KOPT-K1 (cell line): ENCODE data around the gene CCNB1.
A peak's percentile ranks its signal among the peaks of the same experiment; 100 is the strongest.
"Not testable (repeated sequence)": the region's sequence is repeated elsewhere in the genome, so short reads cannot be mapped to it uniquely, and the experiment has no call there.

Source experiments
- H3K27ac ChIP-seq: fragments of 200-600 bp; sonication (generic); 2 replicates; pipeline ENCODE4 v1.5.1; 2016; ENCODE audit warnings: antibody characterized with exemption, mild to moderate bottlenecking, low read depth, low read length; ENCODE audit not compliant: poor library complexity, severe bottlenecking
- H3K36me3 ChIP-seq: fragments of 200-600 bp; sonication (generic); 2 replicates; pipeline ENCODE4 v1.5.1; 2017; ENCODE audit warnings: antibody characterized with exemption, mild to moderate bottlenecking, low read length, moderate library complexity; ENCODE audit not compliant: insufficient read depth
- H3K9me3 ChIP-seq: fragments of 200-600 bp; sonication (generic); 2 replicates; pipeline ENCODE4 v1.5.1; 2017; ENCODE audit warnings: antibody characterized with exemption, low read length, mild to moderate bottlenecking; ENCODE audit not compliant: insufficient read depth, poor library complexity, severe bottlenecking

The CCNB1 gene

DNA sequence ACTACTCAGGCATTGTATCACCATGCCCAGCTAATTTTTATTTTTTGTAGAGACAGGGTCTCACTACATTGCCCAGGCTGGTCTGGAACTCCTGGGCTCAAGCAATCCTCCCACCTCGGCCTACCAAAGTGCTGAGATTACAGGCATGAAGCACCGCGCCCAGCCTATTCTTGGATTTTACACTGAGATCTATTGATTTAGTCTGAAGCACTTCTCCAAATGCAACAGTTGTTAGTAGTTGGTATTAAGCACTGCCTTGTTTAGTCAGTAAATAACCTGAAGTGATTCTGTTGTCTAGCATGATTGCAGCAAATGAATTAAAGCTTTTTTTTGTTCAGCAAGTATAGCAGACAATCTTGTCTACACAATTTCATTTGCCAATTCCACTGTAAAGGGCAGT lies 8.9 kb upstream of the CCNB1 start:
- H3K27ac ChIP-seq, result no peak overlapping the region
- no peaks in the 10 kb centered on the region for H3K9me3 ChIP-seq

GRCh38 chr5:69160651-69161050 lies 6.3 kb upstream of the CCNB1 start:
- H3K27ac ChIP-seq, result no peak overlapping the region
- no peaks in the 10 kb centered on the region for H3K9me3 ChIP-seq
- no peaks in the 10 kb centered on the region for H3K36me3 ChIP-seq

More for the DNA sequence above, 8.9 kb upstream of the CCNB1 start:
- no peaks in the 10 kb centered on the region for H3K36me3 ChIP-seq

GRCh38 chr5:69167493-69167855 lies 524 bp downstream of the CCNB1 start:
- Histone ChIP-seq H3K9me3 (no peaks in the 10 kb centered on the region), H3K27ac (peak overlapping the region; percentile 97), H3K36me3 (peaks cover 47% of the 10 kb centered on the region)

DNA sequence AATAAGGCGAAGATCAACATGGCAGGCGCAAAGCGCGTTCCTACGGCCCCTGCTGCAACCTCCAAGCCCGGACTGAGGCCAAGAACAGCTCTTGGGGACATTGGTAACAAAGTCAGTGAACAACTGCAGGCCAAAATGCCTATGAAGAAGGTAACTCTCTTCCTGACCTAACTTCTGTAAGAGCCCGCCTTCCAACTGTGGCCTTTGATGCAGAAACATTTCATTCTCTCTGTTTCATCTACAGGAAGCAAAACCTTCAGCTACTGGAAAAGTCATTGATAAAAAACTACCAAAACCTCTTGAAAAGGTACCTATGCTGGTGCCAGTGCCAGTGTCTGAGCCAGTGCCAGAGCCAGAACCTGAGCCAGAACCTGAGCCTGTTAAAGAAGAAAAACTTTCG lies 979 bp downstream of the CCNB1 start:
- Histone ChIP-seq H3K27ac (peak overlapping the region; percentile 97), H3K36me3 (peaks cover 51% of the 10 kb centered on the region), H3K9me3 (no peaks in the 10 kb centered on the region)

- Histone ChIP-seq H3K9me3 (no peaks in the 10 kb centered on the region), H3K36me3 (peaks cover 77% of the 10 kb centered on the region), H3K27ac (no peak overlapping the region)
Measured at GRCh38 chr5:69170495-69170894, 3.5 kb downstream of the CCNB1 start.

GRCh38 chr5:69170969-69171368 lies 4.0 kb downstream of the CCNB1 start:
- H3K36me3 ChIP-seq, result peaks cover 82% of the 10 kb centered on the region
- H3K27ac ChIP-seq, result no peak overlapping the region
- no peaks in the 10 kb centered on the region for H3K9me3 ChIP-seq

DNA sequence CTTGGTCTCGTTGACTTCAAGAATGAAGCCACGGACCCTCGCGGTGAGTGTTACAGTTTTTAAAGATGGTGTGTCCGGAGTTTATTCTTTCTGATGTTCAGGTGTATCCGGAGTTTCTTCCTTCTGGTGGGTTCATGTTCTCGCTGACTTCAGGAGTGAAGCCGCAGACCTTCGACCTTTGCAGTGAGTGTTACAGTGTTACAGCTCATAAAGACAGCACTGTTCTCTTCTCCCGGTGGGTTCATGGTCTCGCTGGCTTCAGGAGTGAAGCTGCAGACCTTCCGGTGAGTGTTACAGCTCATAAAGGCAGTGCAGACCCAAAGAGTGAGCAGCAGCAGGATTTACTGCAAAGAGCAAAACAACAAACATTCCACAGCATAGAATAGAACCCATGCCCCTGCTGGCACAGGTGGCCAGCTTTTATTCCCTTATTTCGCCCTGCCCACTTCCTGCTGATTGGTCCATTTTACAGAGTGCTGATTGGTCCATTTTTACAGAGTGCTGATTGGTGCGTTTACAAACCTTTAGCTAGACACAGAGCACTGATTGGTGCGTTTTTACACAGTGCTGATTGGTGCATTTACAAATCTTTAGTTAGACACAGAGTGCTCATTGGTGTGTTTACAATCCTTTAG lies 14.8 kb downstream of the CCNB1 start:
- H3K9me3 ChIP-seq, H3K27ac ChIP-seq: not testable (repeated sequence)
- H3K36me3 ChIP-seq, result peaks cover 20% of the 10 kb centered on the region

- Histone ChIP-seq H3K9me3 (no peaks in the 10 kb centered on the region), H3K27ac (no peak overlapping the region)
Measured at GRCh38 chr5:69184621-69185020, 17.7 kb downstream of the CCNB1 start.

GRCh38 chr5:69187342-69187741 lies 20.4 kb downstream of the CCNB1 start:
- H3K36me3 ChIP-seq, result peaks cover 10% of the 10 kb centered on the region

More at GRCh38 chr5:69184621-69185020, 17.7 kb downstream of the CCNB1 start:
- no peaks in the 10 kb centered on the region for H3K36me3 ChIP-seq

DNA sequence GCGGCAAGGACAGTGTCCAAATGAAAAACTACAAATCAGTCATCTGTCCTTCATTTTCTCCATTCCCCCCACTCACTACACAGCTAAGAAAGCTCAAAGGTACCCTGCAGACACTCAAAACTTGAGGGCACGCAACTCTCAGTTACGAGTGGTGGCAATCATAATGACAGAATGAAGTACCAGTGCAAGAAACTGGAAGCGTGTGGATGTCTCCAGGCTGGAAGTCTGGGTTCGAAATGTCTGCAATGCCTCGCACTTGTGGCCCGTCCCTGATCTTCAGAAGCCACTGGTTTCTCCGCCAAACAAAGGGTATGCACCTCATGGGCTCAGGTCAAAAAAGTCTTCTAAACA lies 21.8 kb downstream of the CCNB1 start:
- peak overlapping the region; percentile 88 for H3K27ac ChIP-seq

More at GRCh38 chr5:69187342-69187741, 20.4 kb downstream of the CCNB1 start:
- H3K27ac ChIP-seq, result no peak overlapping the region
- H3K9me3 ChIP-seq, result no peaks in the 10 kb centered on the region

GRCh38 chr5:69189162-69190086 lies 22.5 kb downstream of the CCNB1 start, which contains the start of gene CENPH:
Gene CENPH, plus strand, starts transcription at chr5:69189583. Its CDS starts 52 bp downstream, at chr5:69189635.
- Histone ChIP-seq H3K27ac (peak within 1 kb of the TSS; percentile 88), H3K36me3 (peaks cover 30% of the 10 kb centered on the region), H3K9me3 (no peaks in the 10 kb centered on the region)

More for the DNA sequence above, 21.8 kb downstream of the CCNB1 start:
- H3K36me3 ChIP-seq, result peaks cover 24% of the 10 kb centered on the region
- no peaks in the 10 kb centered on the region for H3K9me3 ChIP-seq

GRCh38 chr5:69202497-69202896 lies 35.5 kb downstream of the CCNB1 start:
- H3K36me3 ChIP-seq, result peaks cover 89% of the 10 kb centered on the region

GRCh38 chr5:69206528-69207190 lies 39.7 kb downstream of the CCNB1 start:
- Histone ChIP-seq H3K27ac (no peak overlapping the region), H3K36me3 (peaks cover 90% of the 10 kb centered on the region), H3K9me3 (no peaks in the 10 kb centered on the region)

More at GRCh38 chr5:69202497-69202896, 35.5 kb downstream of the CCNB1 start:
- Histone ChIP-seq H3K27ac (no peak overlapping the region), H3K9me3 (no peaks in the 10 kb centered on the region)

- Histone ChIP-seq H3K36me3 (peaks cover 83% of the 10 kb centered on the region), H3K9me3 (no peaks in the 10 kb centered on the region), H3K27ac (no peak overlapping the region)
Measured at GRCh38 chr5:69209602-69210001, 42.7 kb downstream of the CCNB1 start.

GRCh38 chr5:69211200-69211599 lies 44.2 kb downstream of the CCNB1 start:
- H3K9me3 ChIP-seq, result no peaks in the 10 kb centered on the region
- H3K27ac ChIP-seq, result no peak overlapping the region
- H3K36me3 ChIP-seq, result peaks cover 71% of the 10 kb centered on the region
